Ishikawa (cell line): ENCODE data around the gene HHIP.

ENCODE experiments used
- CEBPB ChIP-seq: IDR thresholded peaks from 2 replicates; pipeline ENCODE4 v1.6.1; 2012
- CREB1 ChIP-seq: IDR thresholded peaks from 2 replicates; pipeline ENCODE4 v1.6.1; 2012; ENCODE audit warnings: low read depth
- EGR1 ChIP-seq: IDR thresholded peaks from 2 replicates; pipeline ENCODE4 v1.6.1; 2012
- EP300 ChIP-seq: IDR thresholded peaks from 2 replicates; pipeline ENCODE4 v1.6.1; 2012; ENCODE audit warnings: borderline replicate concordance
- FOXM1 ChIP-seq: IDR thresholded peaks from 2 replicates; pipeline ENCODE4 v1.6.1; 2012; ENCODE audit warnings: low read depth, borderline replicate concordance
- MAX ChIP-seq: IDR thresholded peaks from 2 replicates; pipeline ENCODE4 v1.6.1; 2012
- NFIC ChIP-seq: IDR thresholded peaks from 2 replicates; pipeline ENCODE4 v1.6.1; 2012
- RAD21 ChIP-seq: IDR thresholded peaks from 2 replicates; pipeline ENCODE4 v1.6.1; 2012; ENCODE audit warnings: low read depth
- TAF1 ChIP-seq: IDR thresholded peaks from 2 replicates; pipeline ENCODE4 v1.6.1; 2012; ENCODE audit warnings: low read depth, mild to moderate bottlenecking
- TCF12 ChIP-seq: IDR thresholded peaks from 2 replicates; pipeline ENCODE4 v1.6.1; 2012; ENCODE audit warnings: low read depth
- TEAD4 ChIP-seq: IDR thresholded peaks from 2 replicates; pipeline ENCODE4 v1.6.1; 2012
- YY1 ChIP-seq: IDR thresholded peaks from 2 replicates; pipeline ENCODE4 v1.6.1; 2012; ENCODE audit warnings: low read depth
- ZBTB7A ChIP-seq: IDR thresholded peaks from 2 replicates; pipeline ENCODE4 v1.6.1; 2012; ENCODE audit warnings: low read depth
- TF ChIP-seq, protein P1 (sequence below): IDR thresholded peaks from 2 replicates; pipeline ENCODE4 v1.6.1; 2012
- TF ChIP-seq, protein P2 (sequence below): IDR thresholded peaks from 2 replicates; pipeline ENCODE4 v1.6.1; 2012; ENCODE audit warnings: low read depth, mild to moderate bottlenecking

The HHIP gene

GRCh38 chr4:144733566-144733965 lies 87.6 kb downstream of the HHIP start:
- TF ChIP-seq, protein P1, sequence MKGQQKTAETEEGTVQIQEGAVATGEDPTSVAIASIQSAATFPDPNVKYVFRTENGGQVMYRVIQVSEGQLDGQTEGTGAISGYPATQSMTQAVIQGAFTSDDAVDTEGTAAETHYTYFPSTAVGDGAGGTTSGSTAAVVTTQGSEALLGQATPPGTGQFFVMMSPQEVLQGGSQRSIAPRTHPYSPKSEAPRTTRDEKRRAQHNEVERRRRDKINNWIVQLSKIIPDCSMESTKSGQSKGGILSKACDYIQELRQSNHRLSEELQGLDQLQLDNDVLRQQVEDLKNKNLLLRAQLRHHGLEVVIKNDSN = no peak

DNA sequence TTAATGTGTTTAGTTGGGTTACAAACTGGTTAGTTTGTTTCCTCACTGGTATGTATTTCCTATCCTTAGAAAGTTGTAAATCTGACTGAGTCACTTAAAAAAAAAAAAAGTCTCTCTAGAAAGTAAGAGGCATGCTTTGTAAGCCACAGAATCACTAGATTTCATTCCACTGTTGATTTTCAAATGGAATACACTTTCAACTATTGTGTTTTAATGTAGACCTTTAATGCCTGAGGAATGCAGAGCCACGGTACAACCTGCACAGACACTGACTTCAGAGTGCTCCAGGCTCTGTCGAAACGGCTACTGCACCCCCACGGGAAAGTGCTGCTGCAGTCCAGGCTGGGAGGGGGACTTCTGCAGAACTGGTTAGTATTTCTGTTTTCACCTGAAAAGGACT lies 88.6 kb downstream of the HHIP start:
- TF ChIP-seq CREB1 (no peak), CEBPB (peak; percentile 22; the same call in 1 of the 2 replicates), ZBTB7A (no peak), TEAD4 (peak; percentile 60), EP300 (no peak), YY1 (no peak), RAD21 (no peak), FOXM1 (peak; percentile 60; the same call in 1 of the 2 replicates), TCF12 (no peak), EGR1 (no peak), TAF1 (no peak), NFIC (no peak), MAX (no peak)
- TF ChIP-seq, protein P2, sequence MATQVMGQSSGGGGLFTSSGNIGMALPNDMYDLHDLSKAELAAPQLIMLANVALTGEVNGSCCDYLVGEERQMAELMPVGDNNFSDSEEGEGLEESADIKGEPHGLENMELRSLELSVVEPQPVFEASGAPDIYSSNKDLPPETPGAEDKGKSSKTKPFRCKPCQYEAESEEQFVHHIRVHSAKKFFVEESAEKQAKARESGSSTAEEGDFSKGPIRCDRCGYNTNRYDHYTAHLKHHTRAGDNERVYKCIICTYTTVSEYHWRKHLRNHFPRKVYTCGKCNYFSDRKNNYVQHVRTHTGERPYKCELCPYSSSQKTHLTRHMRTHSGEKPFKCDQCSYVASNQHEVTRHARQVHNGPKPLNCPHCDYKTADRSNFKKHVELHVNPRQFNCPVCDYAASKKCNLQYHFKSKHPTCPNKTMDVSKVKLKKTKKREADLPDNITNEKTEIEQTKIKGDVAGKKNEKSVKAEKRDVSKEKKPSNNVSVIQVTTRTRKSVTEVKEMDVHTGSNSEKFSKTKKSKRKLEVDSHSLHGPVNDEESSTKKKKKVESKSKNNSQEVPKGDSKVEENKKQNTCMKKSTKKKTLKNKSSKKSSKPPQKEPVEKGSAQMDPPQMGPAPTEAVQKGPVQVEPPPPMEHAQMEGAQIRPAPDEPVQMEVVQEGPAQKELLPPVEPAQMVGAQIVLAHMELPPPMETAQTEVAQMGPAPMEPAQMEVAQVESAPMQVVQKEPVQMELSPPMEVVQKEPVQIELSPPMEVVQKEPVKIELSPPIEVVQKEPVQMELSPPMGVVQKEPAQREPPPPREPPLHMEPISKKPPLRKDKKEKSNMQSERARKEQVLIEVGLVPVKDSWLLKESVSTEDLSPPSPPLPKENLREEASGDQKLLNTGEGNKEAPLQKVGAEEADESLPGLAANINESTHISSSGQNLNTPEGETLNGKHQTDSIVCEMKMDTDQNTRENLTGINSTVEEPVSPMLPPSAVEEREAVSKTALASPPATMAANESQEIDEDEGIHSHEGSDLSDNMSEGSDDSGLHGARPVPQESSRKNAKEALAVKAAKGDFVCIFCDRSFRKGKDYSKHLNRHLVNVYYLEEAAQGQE = no peak
- TF ChIP-seq, protein P1 = no peak

GRCh38 chr4:144738649-144739048 lies 92.7 kb downstream of the HHIP start:
- TF ChIP-seq CREB1 (no peak), EP300 (no peak), FOXM1 (no peak), EGR1 (no peak), TEAD4 (no peak), CEBPB (no peak), TAF1 (no peak), TCF12 (no peak), YY1 (no peak), ZBTB7A (no peak), MAX (no peak)
- TF ChIP-seq, protein P1 = no peak

- TF ChIP-seq, protein P2 = no peak
- TF ChIP-seq TCF12 = no peak
- no peak for TF ChIP-seq FOXM1
Measured at GRCh38 chr4:144739511-144740033, 93.6 kb downstream of the HHIP start.

GRCh38 chr4:144740316-144740715 lies 94.4 kb downstream of the HHIP start:
- TF ChIP-seq MAX (no peak), CREB1 (no peak), RAD21 (no peak), EP300 (no peak), CEBPB (no peak), FOXM1 (no peak), TAF1 (no peak), EGR1 (no peak), ZBTB7A (no peak), YY1 (no peak), NFIC (no peak), TCF12 (no peak), TEAD4 (no peak)
- TF ChIP-seq, protein P1 = no peak
- TF ChIP-seq, protein P2 = no peak
